PC-9 (cell line): Measurements from ENCODE around the gene BUD13.

Experiments used
- EZH2 ChIP-seq: fragments of 200-600 bp; sonication (generic); IDR thresholded peaks from 2 replicates; pipeline ENCODE4 v1.8.0; 2017; ENCODE audit warnings: antibody characterized with exemption, low read depth
- TF ChIP-seq, protein P1 (sequence below): fragments of 200-600 bp; sonication (generic); conservative IDR thresholded peaks from 2 replicates; pipeline ENCODE4 v1.6.1; 2017; ENCODE audit warnings: mixed run types, antibody characterized with exemption, mild to moderate bottlenecking, moderate library complexity

DNA sequence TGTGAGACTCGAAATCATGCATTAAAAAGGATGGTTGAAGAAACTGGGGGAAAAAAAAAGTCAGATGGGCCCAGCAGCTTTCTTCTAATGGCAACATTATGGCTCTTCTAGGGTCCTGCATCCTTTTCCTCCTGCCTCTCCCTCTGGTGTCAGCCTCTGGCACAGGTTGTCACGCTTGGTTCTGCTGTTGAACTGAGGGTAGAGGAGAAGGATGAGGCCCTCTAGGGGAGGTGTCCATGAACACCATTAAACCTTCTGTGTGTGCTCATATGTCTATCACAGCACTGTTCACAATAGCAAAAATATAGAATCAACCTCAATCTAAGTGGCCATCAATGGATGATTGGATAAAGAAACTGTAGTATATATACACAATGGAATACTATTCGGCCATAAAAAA lies 36.0 kb downstream of the BUD13 start:
- no peak for TF ChIP-seq EZH2
- TF ChIP-seq, protein P1, sequence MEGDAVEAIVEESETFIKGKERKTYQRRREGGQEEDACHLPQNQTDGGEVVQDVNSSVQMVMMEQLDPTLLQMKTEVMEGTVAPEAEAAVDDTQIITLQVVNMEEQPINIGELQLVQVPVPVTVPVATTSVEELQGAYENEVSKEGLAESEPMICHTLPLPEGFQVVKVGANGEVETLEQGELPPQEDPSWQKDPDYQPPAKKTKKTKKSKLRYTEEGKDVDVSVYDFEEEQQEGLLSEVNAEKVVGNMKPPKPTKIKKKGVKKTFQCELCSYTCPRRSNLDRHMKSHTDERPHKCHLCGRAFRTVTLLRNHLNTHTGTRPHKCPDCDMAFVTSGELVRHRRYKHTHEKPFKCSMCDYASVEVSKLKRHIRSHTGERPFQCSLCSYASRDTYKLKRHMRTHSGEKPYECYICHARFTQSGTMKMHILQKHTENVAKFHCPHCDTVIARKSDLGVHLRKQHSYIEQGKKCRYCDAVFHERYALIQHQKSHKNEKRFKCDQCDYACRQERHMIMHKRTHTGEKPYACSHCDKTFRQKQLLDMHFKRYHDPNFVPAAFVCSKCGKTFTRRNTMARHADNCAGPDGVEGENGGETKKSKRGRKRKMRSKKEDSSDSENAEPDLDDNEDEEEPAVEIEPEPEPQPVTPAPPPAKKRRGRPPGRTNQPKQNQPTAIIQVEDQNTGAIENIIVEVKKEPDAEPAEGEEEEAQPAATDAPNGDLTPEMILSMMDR, result no peak
